BLaER1 treated with 17β-estradiol and CSF1 and Interleukin-3, amounts not matched to agents 10 nM and 100 nM (cell line): ENCODE results near the gene LPCAT1.

Experiments
- H3K27ac ChIP-seq, 11 experiments: shearing (Covaris generic); formaldehyde crosslinking; 2 replicates each; pipeline ENCODE4 v1.8.1; 2022
- H3K27me3 ChIP-seq, 11 experiments: shearing (Covaris generic); formaldehyde crosslinking; 2 replicates each; pipeline ENCODE4 v1.8.1; 2022
- H3K36me3 ChIP-seq, 11 experiments: shearing (Covaris generic); formaldehyde crosslinking; 2 replicates each; pipeline ENCODE4 v1.8.1; 2022
- H3K4me1 ChIP-seq, 10 experiments: shearing (Covaris generic); formaldehyde crosslinking; 2 replicates each; pipeline ENCODE4 v1.8.1; 2022
- H3K4me2 ChIP-seq, 11 experiments: shearing (Covaris generic); formaldehyde crosslinking; 2 replicates each; pipeline ENCODE4 v1.8.1; 2022
- H3K4me3 ChIP-seq, 10 experiments: shearing (Covaris generic); formaldehyde crosslinking; 2 replicates each; pipeline ENCODE4 v1.8.1; 2022
- H3K9ac ChIP-seq, 11 experiments: shearing (Covaris generic); formaldehyde crosslinking; 2 replicates each; pipeline ENCODE4 v1.8.1; 2022
- H3K9me3 ChIP-seq, 11 experiments: shearing (Covaris generic); formaldehyde crosslinking; replicated peaks in 1 of 11; 2 replicates each; pipeline ENCODE4 v1.8.1; 2022
- H4K20me1 ChIP-seq, 11 experiments: shearing (Covaris generic); formaldehyde crosslinking; 2 replicates each; pipeline ENCODE4 v1.8.1; 2022
- Cebpa-rat ChIP-seq, 11 experiments: shearing (Covaris generic); IDR thresholded peaks; 2 replicates each; pipeline ENCODE4 v1.8.1; 2022

LPCAT1 gene

GRCh38 chr5:1527533-1528205, 3.9 kb upstream of the LPCAT1 start:
- Histone ChIP-seq H3K4me1 (peaks cover 8 to 30% (median 17%) of the 10 kb centered on the region in 10 experiments), H3K27ac (no peak overlapping the region), H3K36me3 (no peaks in the 10 kb centered on the region), H3K4me3 (no peak overlapping the region), H3K4me2 (no peak overlapping the region), H3K27me3 (no peaks in the 10 kb centered on the region), H3K9me3 (no peaks in the 10 kb centered on the region), H4K20me1 (peaks cover 4 to 8% (median 6%) of the 10 kb centered on the region in 11 experiments; a peak in 20 of 22 replicates), H3K9ac (no peak overlapping the region)
- no peak for TF ChIP-seq Cebpa-rat (IDR thresholded peaks at IDR 0.05)

GRCh38 chr5:1526681-1527131, 2.9 kb upstream of the LPCAT1 start:
- no peak overlapping the region for H3K9ac ChIP-seq
- H3K27ac ChIP-seq = no peak overlapping the region
- H3K36me3 ChIP-seq = peaks cover 0 to under 1% (median 0%) of the 10 kb centered on the region in 11 experiments; a peak in 1 of 22 replicates
- no peaks in the 10 kb centered on the region for H3K27me3 ChIP-seq
- peaks cover 17 to 40% (median 27%) of the 10 kb centered on the region in 10 experiments for H3K4me1 ChIP-seq
- peaks cover 13 to 18% (median 15%) of the 10 kb centered on the region in 11 experiments for H4K20me1 ChIP-seq
- H3K9me3 ChIP-seq = no peaks in the 10 kb centered on the region
- peak overlapping the region in 4 of 11 experiments; percentile 4 to 38 (median 20); a peak in 5 of 22 replicates for H3K4me2 ChIP-seq
- H3K4me3 ChIP-seq = no peak overlapping the region
- TF ChIP-seq Cebpa-rat (IDR thresholded peaks at IDR 0.05) = no peak

GRCh38 chr5:1526190-1526631, 2.5 kb upstream of the LPCAT1 start:
- H3K4me1 ChIP-seq = peaks cover 22 to 44% (median 32%) of the 10 kb centered on the region in 10 experiments
- no peak overlapping the region for H3K9ac ChIP-seq
- H3K27me3 ChIP-seq = no peaks in the 10 kb centered on the region
- H3K27ac ChIP-seq = no peak overlapping the region
- TF ChIP-seq Cebpa-rat (IDR thresholded peaks at IDR 0.05) = no peak
- H3K36me3 ChIP-seq = peaks cover under 1 to 6% (median 3%) of the 10 kb centered on the region in 11 experiments; a peak in 12 of 22 replicates
- H3K4me2 ChIP-seq = peak overlapping the region in 4 of 11 experiments; percentile 4 to 38 (median 20); a peak in 3 of 22 replicates
- H4K20me1 ChIP-seq = peaks cover 18 to 23% (median 20%) of the 10 kb centered on the region in 11 experiments
- no peaks in the 10 kb centered on the region for H3K9me3 ChIP-seq
- H3K4me3 ChIP-seq = no peak overlapping the region

- Histone ChIP-seq H3K27ac (no peak overlapping the region), H3K9me3 (no peaks in the 10 kb centered on the region), H3K27me3 (no peaks in the 10 kb centered on the region)
Observed at GRCh38 chr5:1525624-1526189, 1.9 kb upstream of the LPCAT1 start.

GRCh38 chr5:1524799-1525623, 1.3 kb upstream of the LPCAT1 start:
- Histone ChIP-seq H3K4me3 (peak overlapping the region in 1 of 10 experiments; percentile 89; a peak in 3 of 20 replicates), H3K27me3 (no peaks in the 10 kb centered on the region), H3K36me3 (peaks cover 10 to 18% (median 13%) of the 10 kb centered on the region in 11 experiments), H3K4me1 (peaks cover 24 to 47% (median 35%) of the 10 kb centered on the region in 10 experiments), H3K4me2 (peak overlapping the region; percentile 64 to 100 (median 99)), H4K20me1 (peaks cover 30 to 34% (median 32%) of the 10 kb centered on the region in 11 experiments), H3K9ac (peak overlapping the region in 4 of 11 experiments; percentile 77 to 88 (median 85); a peak in 4 of 22 replicates), H3K9me3 (no peaks in the 10 kb centered on the region), H3K27ac (peak overlapping the region in 4 of 11 experiments; percentile 73 to 84 (median 80); a peak in 5 of 22 replicates)
- TF ChIP-seq Cebpa-rat (IDR thresholded peaks at IDR 0.05) = no peak

More at GRCh38 chr5:1525624-1526189, 1.9 kb upstream of the LPCAT1 start:
- TF ChIP-seq Cebpa-rat (IDR thresholded peaks at IDR 0.05) = no peak
- Histone ChIP-seq H3K36me3 (peaks cover 5 to 11% (median 7%) of the 10 kb centered on the region in 11 experiments; a peak in 14 of 22 replicates), H3K9ac (no peak overlapping the region), H4K20me1 (peaks cover 23 to 28% (median 25%) of the 10 kb centered on the region in 11 experiments), H3K4me3 (no peak overlapping the region), H3K4me1 (peaks cover 24 to 47% (median 35%) of the 10 kb centered on the region in 10 experiments), H3K4me2 (peak overlapping the region in 3 of 11 experiments; percentile 99 to 100 (median 100); a peak in 2 of 22 replicates)

GRCh38 chr5:1524481-1524798, 680 bp upstream of the LPCAT1 start:
- H4K20me1 ChIP-seq = peaks cover 36 to 39% (median 38%) of the 10 kb centered on the region in 11 experiments

GRCh38 chr5:1523480-1523792, 324 bp downstream of the LPCAT1 start:
- H3K27ac ChIP-seq = peak overlapping the region; percentile 73 to 85 (median 79)
- TF ChIP-seq Cebpa-rat (IDR thresholded peaks at IDR 0.05) = no peak
- H3K4me1 ChIP-seq = peaks cover 31 to 62% (median 49%) of the 10 kb centered on the region in 10 experiments
- H3K9me3 ChIP-seq = no peaks in the 10 kb centered on the region
- H3K4me2 ChIP-seq = peak overlapping the region; percentile 98 to 100 (median 100)
- H3K36me3 ChIP-seq = peaks cover 26 to 33% (median 28%) of the 10 kb centered on the region in 11 experiments
- no peaks in the 10 kb centered on the region for H3K27me3 ChIP-seq
- peak overlapping the region; percentile 77 to 88 (median 82) for H3K9ac ChIP-seq
- peak overlapping the region; percentile 87 to 96 (median 92) for H3K4me3 ChIP-seq
- H4K20me1 ChIP-seq = peaks cover 46 to 49% (median 48%) of the 10 kb centered on the region in 11 experiments

More at GRCh38 chr5:1524481-1524798, 680 bp upstream of the LPCAT1 start:
- Histone ChIP-seq H3K9ac (peak overlapping the region; percentile 77 to 88 (median 82)), H3K9me3 (no peaks in the 10 kb centered on the region), H3K36me3 (peaks cover 16 to 23% (median 19%) of the 10 kb centered on the region in 11 experiments), H3K27me3 (no peaks in the 10 kb centered on the region), H3K4me1 (peaks cover 24 to 52% (median 38%) of the 10 kb centered on the region in 10 experiments), H3K4me3 (peak overlapping the region; percentile 87 to 96 (median 92)), H3K27ac (peak overlapping the region; percentile 73 to 85 (median 79)), H3K4me2 (peak overlapping the region; percentile 64 to 100 (median 99))
- no peak for TF ChIP-seq Cebpa-rat (IDR thresholded peaks at IDR 0.05)

GRCh38 chr5:1522601-1523479, 920 bp downstream of the LPCAT1 start:
- Histone ChIP-seq H3K9ac (peak overlapping the region; percentile 77 to 88 (median 82)), H3K4me1 (peaks cover 37 to 63% (median 50%) of the 10 kb centered on the region in 10 experiments), H3K27me3 (no peaks in the 10 kb centered on the region), H3K27ac (peak overlapping the region; percentile 73 to 85 (median 79); a peak in 21 of 22 replicates), H3K9me3 (no peaks in the 10 kb centered on the region), H3K4me2 (peak overlapping the region; percentile 98 to 100 (median 100)), H4K20me1 (peaks cover 52 to 55% (median 54%) of the 10 kb centered on the region in 11 experiments), H3K36me3 (peaks cover 29 to 39% (median 33%) of the 10 kb centered on the region in 11 experiments), H3K4me3 (peak overlapping the region; percentile 87 to 96 (median 92))
- no peak for TF ChIP-seq Cebpa-rat (IDR thresholded peaks at IDR 0.05)
